Osteoblast (primary cell): ENCODE data around the gene GKAP1. TPM values are rescaled to one million over a fixed set of nuclear protein-coding genes. Genes with fewer than 3 reads are reported as not detected.

ENCODE experiments used
- DNase-seq: peaks from one replicate; pipeline ENCODE4 v3.0.0; 2011; ENCODE audit warnings: low spot score, mixed read lengths; ENCODE audit not compliant: insufficient read length; ENCODE audit errors: missing footprints
- H2AFZ ChIP-seq: 2 replicates; pipeline ENCODE4 v1.6.0; 2011; ENCODE audit warnings: mild to moderate bottlenecking, low read length
- H3K27ac ChIP-seq: 2 replicates; pipeline ENCODE4 v1.5.1; 2011; ENCODE audit warnings: mild to moderate bottlenecking, low read depth, low read length, moderate library complexity
- H3K27me3 ChIP-seq: 2 replicates; pipeline ENCODE4 v1.6.0; 2012; ENCODE audit warnings: mild to moderate bottlenecking, control low read depth, inconsistent platforms, low read length, moderate library complexity; ENCODE audit not compliant: insufficient read depth
- H3K36me3 ChIP-seq: 2 replicates; pipeline ENCODE4 v1.5.1; 2011; ENCODE audit warnings: mild to moderate bottlenecking, low read length, control low read depth, moderate library complexity; ENCODE audit not compliant: insufficient read depth
- H3K4me1 ChIP-seq: 2 replicates; pipeline ENCODE4 v1.5.1; 2011; ENCODE audit warnings: mild to moderate bottlenecking, low read length, control low read depth, moderate library complexity; ENCODE audit not compliant: insufficient read depth
- H3K4me2 ChIP-seq: 2 replicates; pipeline ENCODE4 v1.6.0; 2011; ENCODE audit warnings: mild to moderate bottlenecking, low read length; ENCODE audit not compliant: insufficient read depth
- H3K4me3 ChIP-seq: fragments of 200-600 bp; sonication (generic); 3 replicates; pipeline ENCODE4 v1.5.1; 2012; ENCODE audit warnings: mild to moderate bottlenecking, low read length, inconsistent platforms; ENCODE audit not compliant: insufficient read depth
- H3K79me2 ChIP-seq: 2 replicates; pipeline ENCODE4 v1.6.0; 2012; ENCODE audit warnings: mild to moderate bottlenecking, low read length, control low read depth, inconsistent platforms; ENCODE audit not compliant: insufficient read depth
- H3K9me3 ChIP-seq: 2 replicates; pipeline ENCODE4 v1.5.1; 2011; ENCODE audit warnings: low read depth, low read length, control low read depth
- H4K20me1 ChIP-seq: 2 replicates; pipeline ENCODE4 v1.6.0; 2012; ENCODE audit warnings: mild to moderate bottlenecking, low read length, control low read depth; ENCODE audit not compliant: insufficient read depth
- total RNA-seq: library from RNA; depleted of rRNA; stranded (reverse); fragments of >200 nt; gene quantifications from 2 replicates; pipeline ENCODE4 v1.2.3, GENCODE V29; 2012
- TF ChIP-seq, protein P1 (sequence below): IDR thresholded peaks from 2 replicates; pipeline ENCODE4 v1.5.1; 2011; ENCODE audit warnings: mild to moderate bottlenecking, low read depth, low read length, moderate library complexity; ENCODE audit errors: extremely low read depth

The GKAP1 gene
- total RNA-seq, 1 donor = 1.1 TPM

DNA sequence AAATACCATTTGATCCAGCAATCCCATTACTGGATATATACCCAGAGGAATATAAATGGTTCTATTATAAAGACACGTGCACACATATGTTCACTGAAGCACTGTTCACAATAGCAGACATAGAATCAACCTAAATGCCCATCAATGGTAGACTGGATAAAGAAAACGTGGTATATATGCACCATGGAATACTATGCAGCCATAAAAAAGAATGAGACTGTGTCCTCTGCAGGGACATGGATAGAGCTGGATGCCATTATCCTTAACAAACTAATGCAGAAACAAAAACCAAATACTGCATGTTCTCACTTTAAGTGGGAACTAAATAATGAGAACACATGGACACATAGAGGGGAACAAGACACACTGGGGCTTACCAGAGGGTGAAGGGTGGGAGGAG lies 39.4 kb downstream of the GKAP1 start:
- Histone ChIP-seq H2AFZ (no peak overlapping the region), H3K4me1 (no peaks in the 10 kb centered on the region), H3K27ac (no peak overlapping the region), H3K4me2 (no peak overlapping the region), H3K9me3 (no peaks in the 10 kb centered on the region), H3K36me3 (no peaks in the 10 kb centered on the region), H3K27me3 (no peaks in the 10 kb centered on the region), H3K4me3 (no peak overlapping the region), H3K79me2 (no peaks in the 10 kb centered on the region), H4K20me1 (no peaks in the 10 kb centered on the region)
- no peak for DNase-seq
- TF ChIP-seq, protein P1, sequence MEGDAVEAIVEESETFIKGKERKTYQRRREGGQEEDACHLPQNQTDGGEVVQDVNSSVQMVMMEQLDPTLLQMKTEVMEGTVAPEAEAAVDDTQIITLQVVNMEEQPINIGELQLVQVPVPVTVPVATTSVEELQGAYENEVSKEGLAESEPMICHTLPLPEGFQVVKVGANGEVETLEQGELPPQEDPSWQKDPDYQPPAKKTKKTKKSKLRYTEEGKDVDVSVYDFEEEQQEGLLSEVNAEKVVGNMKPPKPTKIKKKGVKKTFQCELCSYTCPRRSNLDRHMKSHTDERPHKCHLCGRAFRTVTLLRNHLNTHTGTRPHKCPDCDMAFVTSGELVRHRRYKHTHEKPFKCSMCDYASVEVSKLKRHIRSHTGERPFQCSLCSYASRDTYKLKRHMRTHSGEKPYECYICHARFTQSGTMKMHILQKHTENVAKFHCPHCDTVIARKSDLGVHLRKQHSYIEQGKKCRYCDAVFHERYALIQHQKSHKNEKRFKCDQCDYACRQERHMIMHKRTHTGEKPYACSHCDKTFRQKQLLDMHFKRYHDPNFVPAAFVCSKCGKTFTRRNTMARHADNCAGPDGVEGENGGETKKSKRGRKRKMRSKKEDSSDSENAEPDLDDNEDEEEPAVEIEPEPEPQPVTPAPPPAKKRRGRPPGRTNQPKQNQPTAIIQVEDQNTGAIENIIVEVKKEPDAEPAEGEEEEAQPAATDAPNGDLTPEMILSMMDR = no peak

DNA sequence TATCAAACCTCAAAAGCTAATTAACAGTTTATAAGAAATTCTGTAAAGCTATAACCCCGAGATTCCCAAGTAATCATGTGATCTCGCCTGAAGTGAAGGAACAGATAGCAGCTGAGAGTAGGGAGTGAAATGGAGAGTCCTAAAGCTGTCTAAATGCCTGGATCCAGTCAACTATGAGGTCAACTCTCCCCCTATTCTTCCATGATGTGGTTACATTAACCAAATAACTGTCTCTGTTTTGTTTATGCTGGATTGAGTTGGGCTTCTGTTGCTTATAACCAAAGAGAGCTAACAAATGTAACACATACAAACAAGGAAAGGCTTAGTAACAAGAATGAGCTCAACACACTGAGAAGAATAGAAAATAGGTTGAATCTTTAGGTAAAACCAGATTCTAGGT lies 41.6 kb downstream of the GKAP1 start:
- no peaks in the 10 kb centered on the region for H3K4me1 ChIP-seq
- no peaks in the 10 kb centered on the region for H3K9me3 ChIP-seq
- no peaks in the 10 kb centered on the region for H3K27me3 ChIP-seq
- H3K27ac ChIP-seq = no peak overlapping the region
- no peak overlapping the region for H2AFZ ChIP-seq
- no peak overlapping the region for H3K4me2 ChIP-seq
- no peaks in the 10 kb centered on the region for H3K36me3 ChIP-seq
- no peak overlapping the region for H3K4me3 ChIP-seq
- H3K79me2 ChIP-seq = no peaks in the 10 kb centered on the region
- DNase-seq = no peak
- TF ChIP-seq, protein P1 = no peak
- no peaks in the 10 kb centered on the region for H4K20me1 ChIP-seq

DNA sequence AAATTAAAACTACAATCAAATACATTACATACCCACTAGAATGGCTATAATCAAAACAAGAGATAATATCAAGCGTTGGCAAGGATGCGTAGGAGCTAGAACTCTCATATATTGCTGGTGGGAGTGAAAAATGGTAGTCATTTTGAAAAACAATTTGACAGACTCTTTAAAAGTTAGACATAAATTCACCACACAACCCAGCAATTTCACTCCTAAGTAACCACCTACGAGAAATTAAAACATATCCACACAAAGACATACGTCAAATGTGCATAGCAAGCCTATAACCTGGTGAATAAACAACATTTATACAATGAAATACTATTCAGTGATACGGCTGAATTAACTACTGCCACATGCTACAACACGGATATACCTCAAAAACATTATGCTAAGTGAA lies 44.7 kb downstream of the GKAP1 start:
- Histone ChIP-seq H3K27ac (no peak overlapping the region), H4K20me1 (no peaks in the 10 kb centered on the region), H3K36me3 (no peaks in the 10 kb centered on the region), H3K9me3 (no peaks in the 10 kb centered on the region), H2AFZ (no peak overlapping the region), H3K4me2 (no peak overlapping the region), H3K79me2 (no peaks in the 10 kb centered on the region), H3K4me3 (no peak overlapping the region), H3K27me3 (no peaks in the 10 kb centered on the region), H3K4me1 (no peaks in the 10 kb centered on the region)
- DNase-seq = no peak
- TF ChIP-seq, protein P1 = no peak

- H3K4me3 ChIP-seq = no peak overlapping the region
- no peaks in the 10 kb centered on the region for H3K9me3 ChIP-seq
- H3K27ac ChIP-seq = no peak overlapping the region
- no peak for DNase-seq
- H3K36me3 ChIP-seq = no peaks in the 10 kb centered on the region
- H2AFZ ChIP-seq = no peak overlapping the region
- H3K79me2 ChIP-seq = no peaks in the 10 kb centered on the region
- TF ChIP-seq, protein P1 = no peak
- H3K4me2 ChIP-seq = no peak overlapping the region
- no peaks in the 10 kb centered on the region for H4K20me1 ChIP-seq
- H3K27me3 ChIP-seq = no peaks in the 10 kb centered on the region
- H3K4me1 ChIP-seq = no peaks in the 10 kb centered on the region
Observed at GRCh38 chr9:83765376-83765775, 52.2 kb downstream of the GKAP1 start.
